ENCODE data around the gene ARHGEF28.

ARHGEF28 gene

GRCh38 chr5:73607228-73607627 lies 18.8 kb upstream of the ARHGEF28 start:
- Histone ChIP-seq H4K20me1 (ENCODE audit: insufficient read depth, low read length) (no peaks in the 10 kb centered on the region), H3K27me3 (ENCODE audit: insufficient read depth, low read length, poor library complexity) (no peaks in the 10 kb centered on the region), H3K36me3 (ENCODE audit: insufficient read depth, low read length) (no peaks in the 10 kb centered on the region), H3K79me2 (ENCODE audit: insufficient read depth, low read length) (no peaks in the 10 kb centered on the region), H3K4me2 (ENCODE audit: insufficient read depth, low read length) (no peak overlapping the region), H3K4me1 (ENCODE audit: insufficient read depth, low read length) (no peaks in the 10 kb centered on the region), H3K9me3 (ENCODE audit: insufficient read depth, low read length, severe bottlenecking) (no peaks in the 10 kb centered on the region), H3K4me3 (ENCODE audit: low read depth in 1 of 2, low read length in 2 of 2) (no peak overlapping the region), H3K9ac (ENCODE audit: low read depth, low read length) (no peak overlapping the region), H3K27ac (ENCODE audit: low read length) (no peak overlapping the region), H2AFZ (ENCODE audit: low read depth, low read length) (no peak overlapping the region)
- no peak for TF ChIP-seq EZH2 (IDR thresholded peaks at IDR 0.05; ENCODE audit: borderline replicate concordance, low read depth, low read length, severe bottlenecking)
- DNase-seq (no peak), ATAC-seq (ENCODE audit: insufficient read depth, low read depth) (no peak)

- Histone ChIP-seq H3K9ac (ENCODE audit: low read depth, low read length) (no peak overlapping the region), H4K20me1 (ENCODE audit: insufficient read depth, low read length) (no peaks in the 10 kb centered on the region), H3K4me3 (ENCODE audit: low read depth in 1 of 2, low read length in 2 of 2) (no peak overlapping the region), H3K79me2 (ENCODE audit: insufficient read depth, low read length) (no peaks in the 10 kb centered on the region), H3K27me3 (ENCODE audit: insufficient read depth, low read length, poor library complexity) (peaks cover 2% of the 10 kb centered on the region), H2AFZ (ENCODE audit: low read depth, low read length) (no peak overlapping the region), H3K4me2 (ENCODE audit: insufficient read depth, low read length) (no peak overlapping the region), H3K36me3 (ENCODE audit: insufficient read depth, low read length) (no peaks in the 10 kb centered on the region), H3K27ac (ENCODE audit: low read length) (no peak overlapping the region), H3K9me3 (ENCODE audit: insufficient read depth, low read length, severe bottlenecking) (no peaks in the 10 kb centered on the region), H3K4me1 (ENCODE audit: insufficient read depth, low read length) (no peaks in the 10 kb centered on the region)
- TF ChIP-seq, protein P1, sequence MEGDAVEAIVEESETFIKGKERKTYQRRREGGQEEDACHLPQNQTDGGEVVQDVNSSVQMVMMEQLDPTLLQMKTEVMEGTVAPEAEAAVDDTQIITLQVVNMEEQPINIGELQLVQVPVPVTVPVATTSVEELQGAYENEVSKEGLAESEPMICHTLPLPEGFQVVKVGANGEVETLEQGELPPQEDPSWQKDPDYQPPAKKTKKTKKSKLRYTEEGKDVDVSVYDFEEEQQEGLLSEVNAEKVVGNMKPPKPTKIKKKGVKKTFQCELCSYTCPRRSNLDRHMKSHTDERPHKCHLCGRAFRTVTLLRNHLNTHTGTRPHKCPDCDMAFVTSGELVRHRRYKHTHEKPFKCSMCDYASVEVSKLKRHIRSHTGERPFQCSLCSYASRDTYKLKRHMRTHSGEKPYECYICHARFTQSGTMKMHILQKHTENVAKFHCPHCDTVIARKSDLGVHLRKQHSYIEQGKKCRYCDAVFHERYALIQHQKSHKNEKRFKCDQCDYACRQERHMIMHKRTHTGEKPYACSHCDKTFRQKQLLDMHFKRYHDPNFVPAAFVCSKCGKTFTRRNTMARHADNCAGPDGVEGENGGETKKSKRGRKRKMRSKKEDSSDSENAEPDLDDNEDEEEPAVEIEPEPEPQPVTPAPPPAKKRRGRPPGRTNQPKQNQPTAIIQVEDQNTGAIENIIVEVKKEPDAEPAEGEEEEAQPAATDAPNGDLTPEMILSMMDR (IDR thresholded peaks at IDR 0.05; ENCODE audit: borderline replicate concordance, extremely low read depth, low read length, poor library complexity, severe bottlenecking), result no peak
- no peak for TF ChIP-seq EZH2 (IDR thresholded peaks at IDR 0.05; ENCODE audit: borderline replicate concordance, low read depth, low read length, severe bottlenecking)
- no peak for DNase-seq
- ATAC-seq (ENCODE audit: insufficient read depth, low read depth), result no peak
These were observed 13.2 kb upstream of the ARHGEF28 start for GRCh38 chr5:73612799-73613198.

GRCh38 chr5:73615085-73615484 lies 10.9 kb upstream of the ARHGEF28 start:
- Histone ChIP-seq H3K4me3 (ENCODE audit: low read depth in 1 of 2, low read length in 2 of 2) (no peak overlapping the region), H3K79me2 (ENCODE audit: insufficient read depth, low read length) (no peaks in the 10 kb centered on the region), H3K27me3 (ENCODE audit: insufficient read depth, low read length, poor library complexity) (peaks cover 2% of the 10 kb centered on the region), H3K4me2 (ENCODE audit: insufficient read depth, low read length) (no peak overlapping the region), H2AFZ (ENCODE audit: low read depth, low read length) (no peak overlapping the region), H3K36me3 (ENCODE audit: insufficient read depth, low read length) (no peaks in the 10 kb centered on the region), H3K9me3 (ENCODE audit: insufficient read depth, low read length, severe bottlenecking) (no peaks in the 10 kb centered on the region), H3K27ac (ENCODE audit: low read length) (no peak overlapping the region), H3K4me1 (ENCODE audit: insufficient read depth, low read length) (no peaks in the 10 kb centered on the region), H4K20me1 (ENCODE audit: insufficient read depth, low read length) (no peaks in the 10 kb centered on the region), H3K9ac (ENCODE audit: low read depth, low read length) (no peak overlapping the region)
- DNase-seq, result no peak
- ATAC-seq (ENCODE audit: insufficient read depth, low read depth), result no peak
- TF ChIP-seq EZH2 (IDR thresholded peaks at IDR 0.05; ENCODE audit: borderline replicate concordance, low read depth, low read length, severe bottlenecking), result no peak
- TF ChIP-seq, protein P1 (IDR thresholded peaks at IDR 0.05; ENCODE audit: borderline replicate concordance, extremely low read depth, low read length, poor library complexity, severe bottlenecking), result no peak

- Histone ChIP-seq H3K27me3 (ENCODE audit: insufficient read depth, low read length, poor library complexity) (peaks cover 2% of the 10 kb centered on the region), H4K20me1 (ENCODE audit: insufficient read depth, low read length) (no peaks in the 10 kb centered on the region), H3K79me2 (ENCODE audit: insufficient read depth, low read length) (no peaks in the 10 kb centered on the region), H3K9ac (ENCODE audit: low read depth, low read length) (no peak overlapping the region), H3K4me1 (ENCODE audit: insufficient read depth, low read length) (no peaks in the 10 kb centered on the region), H3K9me3 (ENCODE audit: insufficient read depth, low read length, severe bottlenecking) (no peaks in the 10 kb centered on the region), H2AFZ (ENCODE audit: low read depth, low read length) (no peak overlapping the region), H3K4me2 (ENCODE audit: insufficient read depth, low read length) (no peak overlapping the region), H3K27ac (ENCODE audit: low read length) (no peak overlapping the region), H3K36me3 (ENCODE audit: insufficient read depth, low read length) (no peaks in the 10 kb centered on the region), H3K4me3 (ENCODE audit: low read depth in 1 of 2, low read length in 2 of 2) (no peak overlapping the region)
- ATAC-seq (ENCODE audit: insufficient read depth, low read depth) (no peak), DNase-seq (no peak)
- TF ChIP-seq, protein P1 (IDR thresholded peaks at IDR 0.05; ENCODE audit: borderline replicate concordance, extremely low read depth, low read length, poor library complexity, severe bottlenecking), result no peak
- TF ChIP-seq EZH2 (IDR thresholded peaks at IDR 0.05; ENCODE audit: borderline replicate concordance, low read depth, low read length, severe bottlenecking), result no peak
These were observed 10.0 kb upstream of the ARHGEF28 start for GRCh38 chr5:73615947-73616346.

All from DND-41 (cell line).